Measurements from ENCODE around the gene CCL7. TPM values are rescaled to one million over a fixed set of nuclear protein-coding genes. Genes with fewer than 3 reads are reported as not detected.
A peak's percentile ranks its signal among the peaks of the same experiment; 100 is the strongest.

CCL7 gene
- total RNA-seq, 1 donor from 2014 or later, result not detected

GRCh38 chr17:34265711-34266110 lies 4.3 kb upstream of the CCL7 start:
- DNase-seq (ENCODE audit: low read depth) (no peak), FAIRE-seq (no peak)
- no peak overlapping the region for H3K4me3 ChIP-seq (ENCODE audit: low read depth, low read length)
- no peaks in the 10 kb centered on the region for H3K36me3 ChIP-seq (ENCODE audit: control insufficient read depth, insufficient read depth, low read length)
- no peak for TF ChIP-seq CTCF (IDR thresholded peaks at IDR 0.05; ENCODE audit: insufficient read depth, low read length, severe bottlenecking)
- H3K27me3 ChIP-seq (ENCODE audit: control insufficient read depth, insufficient read depth, low read length), result peaks cover 3% of the 10 kb centered on the region

- H3K4me3 ChIP-seq (ENCODE audit: low read depth, low read length), result no peak overlapping the region
- no peaks in the 10 kb centered on the region for H3K36me3 ChIP-seq (ENCODE audit: control insufficient read depth, insufficient read depth, low read length)
- H3K27me3 ChIP-seq (ENCODE audit: control insufficient read depth, insufficient read depth, low read length), result peaks cover 3% of the 10 kb centered on the region
- no peak for FAIRE-seq
- TF ChIP-seq CTCF (IDR thresholded peaks at IDR 0.05; ENCODE audit: insufficient read depth, low read length, severe bottlenecking), result no peak
- DNase-seq (ENCODE audit: low read depth), result peak; percentile 84
Measured at GRCh38 chr17:34275881-34276280, 5.9 kb downstream of the CCL7 start.

- Histone ChIP-seq H3K27me3 (ENCODE audit: control insufficient read depth, insufficient read depth, low read length) (peaks cover 2% of the 10 kb centered on the region), H3K36me3 (ENCODE audit: control insufficient read depth, insufficient read depth, low read length) (no peaks in the 10 kb centered on the region), H3K4me3 (ENCODE audit: low read depth, low read length) (no peak overlapping the region)
- FAIRE-seq, result no peak
- no peak for DNase-seq (ENCODE audit: low read depth)
- TF ChIP-seq CTCF (IDR thresholded peaks at IDR 0.05; ENCODE audit: insufficient read depth, low read length, severe bottlenecking), result no peak
Measured at GRCh38 chr17:34276826-34277225, 6.8 kb downstream of the CCL7 start.

GRCh38 chr17:34283571-34283970 lies 13.6 kb downstream of the CCL7 start:
- FAIRE-seq (no peak), DNase-seq (ENCODE audit: low read depth) (no peak)
- no peak overlapping the region for H3K4me3 ChIP-seq (ENCODE audit: low read depth, low read length)
- H3K27me3 ChIP-seq (ENCODE audit: control insufficient read depth, insufficient read depth, low read length), result no peaks in the 10 kb centered on the region
- no peaks in the 10 kb centered on the region for H3K36me3 ChIP-seq (ENCODE audit: control insufficient read depth, insufficient read depth, low read length)
- TF ChIP-seq CTCF (IDR thresholded peaks at IDR 0.05; ENCODE audit: insufficient read depth, low read length, severe bottlenecking), result no peak

- no peak for TF ChIP-seq CTCF (IDR thresholded peaks at IDR 0.05; ENCODE audit: insufficient read depth, low read length, severe bottlenecking)
- H3K4me3 ChIP-seq (ENCODE audit: low read depth, low read length), result no peak within 1 kb of the TSS
- no peak for DNase-seq (ENCODE audit: low read depth)
- H3K27me3 ChIP-seq (ENCODE audit: control insufficient read depth, insufficient read depth, low read length), result no peaks in the 10 kb centered on the region
- no peaks in the 10 kb centered on the region for H3K36me3 ChIP-seq (ENCODE audit: control insufficient read depth, insufficient read depth, low read length)
- FAIRE-seq, result no peak
Measured at GRCh38 chr17:34285286-34285792, 15.3 kb downstream of the CCL7 start, which contains the start of gene CCL11. TSS of gene CCL11 (plus strand) at chr17:34285742. CDS start at chr17:34285809, 67 bp downstream.

- FAIRE-seq, result no peak
- TF ChIP-seq CTCF (IDR thresholded peaks at IDR 0.05; ENCODE audit: insufficient read depth, low read length, severe bottlenecking), result no peak
Measured at GRCh38 chr17:34287875-34288274, 17.9 kb downstream of the CCL7 start.

More at GRCh38 chr17:34287875-34288274, 17.9 kb downstream of the CCL7 start:
- no peak for DNase-seq (ENCODE audit: low read depth)
- H3K27me3 ChIP-seq (ENCODE audit: control insufficient read depth, insufficient read depth, low read length), result no peaks in the 10 kb centered on the region
- H3K36me3 ChIP-seq (ENCODE audit: control insufficient read depth, insufficient read depth, low read length), result no peaks in the 10 kb centered on the region
- H3K4me3 ChIP-seq (ENCODE audit: low read depth, low read length), result no peak overlapping the region
